NCI-H524 treated with DMSO at 0.1 percent for 48 hours (cell line): Measurements from ENCODE around the gene ANKMY1.
"Not testable (repeated sequence)": the region's sequence is repeated elsewhere in the genome, so short reads cannot be mapped to it uniquely, and the experiment has no call there.

Experiments used
- DNase-seq: peaks from one replicate; lab custom pipeline; 2025; lab: John Stamatoyannopoulos, UW

Gene ANKMY1

DNA sequence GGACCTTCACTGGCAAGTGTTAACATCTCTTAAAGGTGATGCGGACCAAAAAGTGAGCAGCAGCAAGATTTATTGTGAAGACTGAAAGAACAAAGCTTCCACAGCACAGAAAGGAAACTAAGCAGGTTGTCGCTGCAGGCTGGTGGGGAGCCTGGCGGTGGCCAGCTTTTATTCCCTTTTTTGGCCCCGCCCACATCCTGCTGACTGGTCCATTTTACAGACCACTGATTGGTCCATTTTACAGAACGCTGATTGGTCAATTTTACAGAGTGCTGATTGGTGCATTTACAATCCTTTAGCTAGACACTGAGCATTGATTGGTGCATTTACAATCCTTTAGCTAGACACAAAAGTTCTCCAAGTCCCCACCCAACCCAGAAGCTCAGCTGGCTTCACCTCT is 35.9 kb downstream of the ANKMY1 start:
- not testable (repeated sequence) for DNase-seq

GRCh38 chr2:240520974-240521350 is 36.8 kb downstream of the ANKMY1 start:
- no peak for DNase-seq

DNA sequence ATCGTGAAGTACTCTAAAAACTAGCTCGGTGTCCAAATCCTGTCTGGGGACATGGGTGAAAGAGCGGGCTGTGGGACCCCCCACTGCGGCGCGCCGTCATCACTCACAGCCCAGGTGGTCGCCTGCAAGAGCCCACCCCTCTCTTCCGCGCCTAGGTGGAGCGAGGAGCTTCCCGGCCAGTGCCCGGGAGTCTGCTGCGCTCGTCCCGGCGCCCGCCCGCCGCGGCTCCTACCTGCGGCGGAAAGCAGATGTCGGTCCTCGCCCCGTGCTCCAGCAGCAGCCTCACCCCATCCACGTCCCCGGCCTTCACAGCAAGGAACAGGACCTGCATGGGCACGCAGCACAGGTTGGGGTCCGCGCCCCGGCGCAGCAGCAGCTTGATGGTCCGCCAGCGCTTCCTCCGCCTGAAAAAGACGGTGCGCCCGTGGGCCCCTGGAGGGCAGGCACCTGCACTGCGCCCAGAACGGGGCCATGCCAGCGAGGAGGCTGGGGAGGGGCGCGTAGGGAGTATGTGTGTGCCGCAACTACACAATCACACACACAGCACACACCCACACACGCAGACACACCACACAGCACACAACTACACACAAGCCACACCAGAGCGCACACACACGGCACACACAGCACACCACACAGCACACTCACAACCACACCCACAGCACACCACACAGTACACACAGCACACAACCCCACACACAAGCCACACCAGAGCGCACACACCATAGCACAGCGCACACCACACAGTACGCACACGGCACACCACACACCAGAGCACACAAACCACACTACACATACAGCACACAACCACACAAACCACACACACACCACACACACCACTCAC is 37.4 kb downstream of the ANKMY1 start:
- DNase-seq: no peak

DNA sequence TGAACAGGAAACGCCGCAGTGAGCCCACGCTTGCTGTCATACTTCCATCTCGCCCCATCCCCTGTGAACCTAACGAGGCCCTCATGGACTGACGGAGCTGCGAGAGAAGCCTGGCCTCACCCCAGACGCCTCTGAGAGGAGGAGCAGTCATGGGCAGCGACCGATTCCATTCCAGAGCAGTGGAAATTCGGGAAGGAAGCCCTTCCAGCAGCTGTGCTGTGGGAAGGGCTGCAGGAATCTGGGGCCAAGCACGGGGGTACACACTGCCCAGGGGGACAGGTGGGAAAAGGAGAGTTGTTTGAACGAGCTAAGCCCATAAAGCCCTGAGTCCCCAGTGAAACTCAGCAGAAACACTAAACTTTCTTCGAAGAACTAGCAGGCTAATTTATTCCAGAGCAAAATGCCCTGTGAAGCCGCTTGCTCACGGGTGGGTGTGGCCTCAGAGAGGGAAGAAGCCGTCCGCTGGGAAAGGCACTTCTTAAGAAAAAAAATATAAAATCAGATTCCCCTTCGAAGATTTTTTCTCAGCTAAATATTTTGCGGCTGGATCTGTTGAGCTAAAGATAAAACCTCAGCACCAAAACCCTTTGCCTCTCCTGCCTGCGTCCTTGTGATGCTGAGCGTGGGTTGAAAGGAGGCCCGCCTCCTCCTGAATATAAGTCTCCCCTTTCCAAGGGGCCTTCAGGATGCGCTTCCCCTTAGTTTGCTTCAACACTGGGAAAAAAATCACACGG is 38.2 kb downstream of the ANKMY1 start:
- DNase-seq: no peak

DNA sequence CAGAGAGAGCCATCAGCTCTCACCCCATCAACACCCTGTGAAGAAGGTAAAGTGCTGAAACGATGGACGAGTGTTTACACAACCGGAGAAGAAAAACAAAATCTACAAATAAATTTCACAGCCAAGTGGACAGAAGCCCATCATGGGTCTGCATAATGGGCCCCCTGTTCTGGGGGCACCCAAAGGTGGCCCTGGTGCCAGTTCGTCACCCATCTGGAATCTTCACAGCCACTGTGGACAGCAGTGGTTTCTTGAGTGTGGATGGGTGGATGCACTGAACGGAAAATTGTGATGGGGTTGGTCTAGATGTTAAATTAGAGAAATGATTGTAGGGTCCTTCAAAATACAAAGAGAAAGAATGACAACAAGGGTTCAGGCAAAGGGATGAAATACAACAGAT is 38.8 kb downstream of the ANKMY1 start:
- DNase-seq: no peak

DNA sequence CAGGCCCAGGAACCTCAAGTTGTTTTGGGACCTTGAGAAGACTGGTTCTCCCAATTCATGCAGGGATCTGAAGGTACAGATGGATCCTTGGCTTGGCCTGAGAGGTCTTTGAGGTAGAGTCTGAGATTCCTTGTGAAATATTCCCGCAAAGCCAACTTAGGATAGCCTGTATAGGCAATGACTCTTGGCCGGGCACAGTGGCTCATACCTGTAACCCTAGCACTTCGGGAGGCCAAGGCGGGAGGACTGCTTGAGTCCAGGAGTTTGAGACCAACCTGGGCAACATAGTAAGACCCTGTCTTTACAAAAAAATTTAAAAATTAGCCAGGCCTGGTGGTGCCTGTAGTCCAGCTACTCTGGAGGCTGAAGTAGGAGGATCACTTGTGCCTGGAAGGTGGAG is 40.4 kb downstream of the ANKMY1 start:
- DNase-seq: no peak

DNA sequence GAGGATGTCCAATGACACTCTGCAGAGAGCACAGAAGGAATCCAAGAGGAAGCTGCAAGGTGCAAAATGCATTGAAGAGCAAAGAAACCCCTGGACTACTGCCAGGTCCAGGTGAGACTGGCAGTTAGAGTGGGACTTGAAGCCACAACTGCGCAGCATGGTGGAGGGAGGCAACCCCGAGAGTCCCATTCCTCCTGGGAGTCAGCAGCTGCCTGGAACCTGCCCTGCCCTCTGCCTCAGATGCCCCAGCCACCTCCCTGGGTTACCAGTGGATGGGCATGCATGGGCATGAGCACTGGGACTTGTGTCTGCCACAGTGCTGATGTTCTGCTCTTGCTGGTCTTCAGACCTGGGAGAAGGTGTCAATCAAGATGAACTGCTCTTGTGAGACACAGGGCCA is 43.2 kb downstream of the ANKMY1 start:
- no peak for DNase-seq

GRCh38 chr2:240513549-240514287 is 44.1 kb downstream of the ANKMY1 start:
- DNase-seq: no peak

GRCh38 chr2:240512666-240513535 is 44.9 kb downstream of the ANKMY1 start:
- DNase-seq: no peak

DNA sequence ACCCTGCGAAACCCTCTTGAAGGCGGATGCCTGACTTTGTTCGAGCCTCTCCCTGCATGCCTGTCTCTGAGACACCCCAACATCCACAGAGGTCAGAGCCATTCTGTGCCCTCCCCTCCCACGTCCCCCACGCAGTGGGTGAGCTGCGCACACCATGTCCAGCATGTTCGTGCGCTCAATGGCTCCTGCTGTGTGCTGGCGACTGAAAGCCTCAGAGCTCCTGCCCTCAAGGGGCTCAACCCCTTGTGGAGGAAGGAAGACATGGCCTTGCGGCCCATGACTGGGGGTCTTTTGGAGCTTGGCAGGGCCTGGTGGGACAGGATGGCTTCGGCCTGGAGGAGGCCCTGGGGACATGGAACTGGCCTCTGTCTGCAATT is 45.7 kb downstream of the ANKMY1 start:
- DNase-seq: no peak

DNA sequence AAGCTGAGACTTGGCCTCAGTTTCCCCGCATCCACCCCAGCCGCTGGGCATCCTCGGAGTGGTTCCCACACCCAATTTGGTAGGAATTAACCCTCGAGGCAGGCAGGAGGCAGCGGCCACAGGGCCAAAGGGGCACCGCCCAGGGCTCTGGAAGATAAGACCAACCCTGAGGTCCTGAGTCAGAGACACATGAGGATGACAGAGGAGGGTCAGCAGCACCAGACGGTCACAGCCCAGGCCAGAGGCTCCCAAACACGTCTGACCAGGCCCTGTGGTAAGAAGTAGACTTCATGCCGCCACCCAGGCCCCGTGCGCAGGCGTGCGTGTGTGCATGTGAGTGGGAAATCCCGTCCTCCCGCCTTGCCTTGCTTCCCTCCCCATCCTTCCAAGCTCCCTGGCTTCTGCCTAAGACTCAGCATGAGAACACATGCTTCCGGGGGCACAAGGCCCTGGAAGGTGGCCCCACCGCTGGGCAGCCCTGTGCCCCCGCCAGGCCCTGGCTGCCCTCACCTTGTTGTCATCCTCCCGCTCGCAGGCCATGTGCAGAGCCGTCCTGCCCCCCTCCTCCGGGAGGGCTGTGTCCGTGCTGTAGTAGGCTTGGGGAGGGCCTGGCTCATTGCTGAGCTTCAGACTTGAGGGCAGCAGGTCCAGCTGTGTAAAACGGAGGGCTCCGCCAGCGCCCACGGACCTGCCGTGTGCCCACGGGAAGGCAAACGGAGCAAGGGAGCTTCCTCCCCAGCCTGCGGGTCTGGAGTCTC is 46.3 kb downstream of the ANKMY1 start:
- DNase-seq: no peak

- DNase-seq: no peak
These were observed 47.1 kb downstream of the ANKMY1 start for GRCh38 chr2:240510513-240511210.

DNA sequence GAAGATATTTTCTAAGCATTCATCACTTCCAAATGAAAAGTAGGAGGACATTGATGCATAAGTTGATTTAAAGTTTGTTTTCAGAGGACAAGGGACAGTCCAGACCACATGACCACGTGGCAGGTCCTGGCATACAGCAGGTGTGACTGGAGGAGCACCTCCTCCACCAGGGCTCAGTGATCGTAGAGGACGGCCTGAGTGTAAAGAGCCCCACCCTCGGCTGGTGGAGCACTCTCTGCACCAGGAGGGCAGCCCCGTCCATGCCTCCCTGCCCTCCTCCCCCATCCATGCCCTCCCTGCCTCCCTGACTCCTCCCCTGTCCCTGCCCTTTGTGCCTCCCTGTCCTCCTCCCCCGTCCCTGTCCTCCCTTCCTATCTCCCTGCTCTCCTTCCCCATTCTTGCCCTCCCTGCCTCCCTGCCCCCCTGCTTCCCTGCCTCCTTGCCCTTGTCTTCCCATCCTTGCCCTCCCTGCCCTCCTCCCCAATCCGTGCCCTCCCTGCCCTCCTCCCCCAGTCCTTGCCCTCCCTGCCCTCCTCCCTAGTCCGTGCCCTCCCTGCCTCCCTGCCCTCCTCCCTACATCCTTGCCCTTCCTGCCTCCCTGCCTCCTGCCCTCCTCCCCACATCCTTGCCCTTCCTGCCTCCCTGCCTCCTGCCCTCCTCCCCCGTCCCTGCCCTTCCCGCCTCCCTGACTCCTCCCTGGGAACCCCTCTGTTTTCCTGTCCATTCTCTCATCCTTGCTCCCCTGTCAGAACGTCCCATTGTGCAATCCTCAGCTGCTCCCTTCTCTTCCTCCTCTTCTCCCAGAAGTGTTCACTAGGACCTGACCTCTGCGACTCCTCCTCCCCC is 47.9 kb downstream of the ANKMY1 start:
- DNase-seq: no peak

- DNase-seq: no peak
These were observed 48.8 kb downstream of the ANKMY1 start for GRCh38 chr2:240508832-240509545.

GRCh38 chr2:240507778-240508251 is 50.0 kb downstream of the ANKMY1 start:
- no peak for DNase-seq

- no peak for DNase-seq
These were observed 50.6 kb downstream of the ANKMY1 start for GRCh38 chr2:240507060-240507777.

DNA sequence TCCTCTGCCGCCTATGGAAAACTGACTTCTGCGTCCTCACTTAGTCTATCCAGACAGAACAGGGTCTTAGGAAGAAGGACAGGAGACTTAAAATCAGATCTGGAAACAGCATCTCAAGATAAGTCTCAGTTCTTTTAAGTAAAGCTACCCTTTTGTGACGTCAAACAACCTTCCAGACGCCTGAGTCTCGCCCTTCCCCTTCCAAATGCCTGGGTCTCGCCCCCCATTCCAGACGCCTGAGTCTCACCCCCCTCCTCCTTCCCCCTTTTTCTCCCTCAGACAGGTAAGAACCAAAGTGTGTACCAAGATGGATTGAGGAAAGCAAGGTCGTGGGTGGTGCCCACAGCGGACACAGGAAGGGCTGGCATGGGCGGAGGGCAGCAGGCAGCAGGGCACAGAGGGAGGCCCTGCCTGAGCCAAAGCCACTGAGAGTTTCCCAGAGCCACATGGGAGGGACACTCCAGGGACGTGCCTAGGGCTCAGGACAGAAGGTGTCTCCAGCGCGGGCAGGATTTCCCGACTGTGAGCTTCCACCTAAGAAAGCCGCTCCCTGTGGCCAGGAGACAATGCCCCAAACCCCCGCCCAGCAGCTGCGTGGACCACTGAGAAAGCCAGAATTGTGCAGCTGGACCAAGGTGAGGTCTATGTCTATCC is 51.3 kb downstream of the ANKMY1 start:
- DNase-seq: no peak

GRCh38 chr2:240505910-240506309 is 51.9 kb downstream of the ANKMY1 start:
- no peak for DNase-seq
